ENCODE data around the gene GPR148. TPM values are rescaled to one million over a fixed set of nuclear protein-coding genes. Genes with fewer than 3 reads are reported as not detected.

Gene GPR148
- total RNA-seq, 1 donor from 2014 or later, result not detected

GRCh38 chr2:130766711-130767407 lies 38.0 kb downstream of the GPR148 start:
- intact Hi-C loops (cut with micrococcal nuclease), result no loop called here
- no peaks in the 10 kb centered on the region for H3K4me1 Mint-ChIP-seq (ENCODE audit: low read depth)
- no peak for DNase-seq (ENCODE audit: low spot score)
- no peak overlapping the region for H3K27ac Mint-ChIP-seq
- no peak overlapping the region for H3K4me3 Mint-ChIP-seq (ENCODE audit: low read depth)
- no peaks in the 10 kb centered on the region for H3K27me3 Mint-ChIP-seq (ENCODE audit: low read depth)
- H3K9me3 Mint-ChIP-seq, result no peaks in the 10 kb centered on the region
- H3K36me3 Mint-ChIP-seq (ENCODE audit: low read depth), result no peaks in the 10 kb centered on the region

- DNase-seq (ENCODE audit: low spot score), result no peak
- Mint-ChIP-seq H3K36me3 (ENCODE audit: low read depth) (no peaks in the 10 kb centered on the region), H3K4me1 (ENCODE audit: low read depth) (no peaks in the 10 kb centered on the region), H3K27ac (no peak overlapping the region), H3K9me3 (no peaks in the 10 kb centered on the region), H3K4me3 (ENCODE audit: low read depth) (no peak overlapping the region), H3K27me3 (ENCODE audit: low read depth) (no peaks in the 10 kb centered on the region)
- intact Hi-C loops (cut with micrococcal nuclease), result no loop called here
Observed at GRCh38 chr2:130767408-130767775, 38.5 kb downstream of the GPR148 start.

DNA sequence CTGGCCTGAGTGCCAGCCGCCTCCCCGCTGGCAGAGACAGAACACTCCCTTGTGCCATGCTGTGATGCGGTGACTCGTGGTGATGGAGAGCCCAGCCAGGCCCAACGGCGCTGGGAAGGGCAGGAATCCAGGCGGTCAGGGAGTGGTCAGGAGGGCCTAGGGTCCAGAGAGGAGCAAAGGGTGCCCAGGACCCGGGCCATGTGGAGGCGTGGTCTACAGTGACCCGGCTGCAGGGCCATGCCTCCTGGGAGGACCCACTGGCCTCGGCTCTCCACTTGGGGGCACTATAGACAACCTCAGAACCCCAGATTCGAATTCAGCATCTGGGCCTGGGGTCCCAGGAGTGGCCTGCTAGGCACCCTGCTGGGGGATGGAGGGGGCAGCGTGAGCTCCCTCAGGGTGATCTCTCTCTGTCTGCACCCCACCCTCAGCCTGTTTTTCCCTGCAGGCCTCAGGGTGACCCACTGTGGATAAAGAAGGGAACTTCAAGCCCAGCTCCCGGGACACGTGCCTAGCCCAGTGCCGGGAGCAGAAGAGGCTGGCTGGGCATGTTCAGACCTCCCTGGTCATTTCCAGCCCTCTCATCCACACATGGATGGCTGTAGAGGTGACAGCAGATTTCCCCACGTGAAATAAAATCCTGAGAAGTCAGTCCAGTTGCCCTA lies 39.5 kb downstream of the GPR148 start:
- DNase-seq (ENCODE audit: low spot score), result no peak
- Mint-ChIP-seq H3K27ac (no peak overlapping the region), H3K9me3 (no peaks in the 10 kb centered on the region), H3K27me3 (ENCODE audit: low read depth) (no peaks in the 10 kb centered on the region), H3K36me3 (ENCODE audit: low read depth) (no peaks in the 10 kb centered on the region), H3K4me1 (ENCODE audit: low read depth) (no peaks in the 10 kb centered on the region), H3K4me3 (ENCODE audit: low read depth) (no peak overlapping the region)
- intact Hi-C loops (cut with micrococcal nuclease), result no loop called here

GRCh38 chr2:130769343-130769907 lies 40.6 kb downstream of the GPR148 start:
- Mint-ChIP-seq H3K4me3 (ENCODE audit: low read depth) (no peak overlapping the region), H3K9me3 (no peaks in the 10 kb centered on the region), H3K27me3 (ENCODE audit: low read depth) (no peaks in the 10 kb centered on the region)

GRCh38 chr2:130776550-130776949 lies 47.7 kb downstream of the GPR148 start:
- H3K4me3 Mint-ChIP-seq (ENCODE audit: low read depth), result no peak overlapping the region
- H3K4me1 Mint-ChIP-seq (ENCODE audit: low read depth), result no peaks in the 10 kb centered on the region
- H3K27me3 Mint-ChIP-seq (ENCODE audit: low read depth), result peaks cover 2% of the 10 kb centered on the region
- no peak for DNase-seq (ENCODE audit: low spot score)
- H3K9me3 Mint-ChIP-seq, result no peaks in the 10 kb centered on the region
- H3K27ac Mint-ChIP-seq, result no peak overlapping the region
- H3K36me3 Mint-ChIP-seq (ENCODE audit: low read depth), result no peaks in the 10 kb centered on the region
- intact Hi-C loops (cut with micrococcal nuclease), result no loop called here

More at GRCh38 chr2:130769343-130769907, 40.6 kb downstream of the GPR148 start:
- Mint-ChIP-seq H3K4me1 (ENCODE audit: low read depth) (no peaks in the 10 kb centered on the region), H3K27ac (no peak overlapping the region), H3K36me3 (ENCODE audit: low read depth) (no peaks in the 10 kb centered on the region)
- no peak for DNase-seq (ENCODE audit: low spot score)
- intact Hi-C loops (cut with micrococcal nuclease), result no loop called here

GRCh38 chr2:130778781-130779180 lies 49.9 kb downstream of the GPR148 start:
- no peaks in the 10 kb centered on the region for H3K4me1 Mint-ChIP-seq (ENCODE audit: low read depth)
- no peaks in the 10 kb centered on the region for H3K9me3 Mint-ChIP-seq
- no peak overlapping the region for H3K4me3 Mint-ChIP-seq (ENCODE audit: low read depth)
- H3K36me3 Mint-ChIP-seq (ENCODE audit: low read depth), result no peaks in the 10 kb centered on the region
- intact Hi-C loops (cut with micrococcal nuclease), result no loop called here
- H3K27ac Mint-ChIP-seq, result no peak overlapping the region
- no peak for DNase-seq (ENCODE audit: low spot score)
- peaks cover 2% of the 10 kb centered on the region for H3K27me3 Mint-ChIP-seq (ENCODE audit: low read depth)

Other genes starting within 250 kb of the GPR148 start
- gene POTEI, start 219.7 kb upstream of the GPR148 start, total RNA-seq, result not detected in 2 replicates
- gene CFC1B, start 207.8 kb upstream of the GPR148 start, total RNA-seq, result not detected in 2 replicates
- not detected in 2 replicates for gene CFC1, start 129.5 kb upstream of the GPR148 start, total RNA-seq
- gene POTEJ, start 117.6 kb upstream of the GPR148 start, total RNA-seq, result not detected in 2 replicates
- not detected in 2 replicates for gene AMER3, start 26.5 kb downstream of the GPR148 start, total RNA-seq
- 0.11 and 0.30 TPM in 2 replicates for gene ARHGEF4, start 107.8 kb downstream of the GPR148 start, total RNA-seq